ENCODE results near the gene TMED9. TPM values are rescaled to one million over a fixed set of nuclear protein-coding genes. Genes with fewer than 3 reads are reported as not detected.

The TMED9 gene
- total and polyA plus RNA-seq, 12 donors, result 48.3 to 310 (median 69.5) TPM

DNA sequence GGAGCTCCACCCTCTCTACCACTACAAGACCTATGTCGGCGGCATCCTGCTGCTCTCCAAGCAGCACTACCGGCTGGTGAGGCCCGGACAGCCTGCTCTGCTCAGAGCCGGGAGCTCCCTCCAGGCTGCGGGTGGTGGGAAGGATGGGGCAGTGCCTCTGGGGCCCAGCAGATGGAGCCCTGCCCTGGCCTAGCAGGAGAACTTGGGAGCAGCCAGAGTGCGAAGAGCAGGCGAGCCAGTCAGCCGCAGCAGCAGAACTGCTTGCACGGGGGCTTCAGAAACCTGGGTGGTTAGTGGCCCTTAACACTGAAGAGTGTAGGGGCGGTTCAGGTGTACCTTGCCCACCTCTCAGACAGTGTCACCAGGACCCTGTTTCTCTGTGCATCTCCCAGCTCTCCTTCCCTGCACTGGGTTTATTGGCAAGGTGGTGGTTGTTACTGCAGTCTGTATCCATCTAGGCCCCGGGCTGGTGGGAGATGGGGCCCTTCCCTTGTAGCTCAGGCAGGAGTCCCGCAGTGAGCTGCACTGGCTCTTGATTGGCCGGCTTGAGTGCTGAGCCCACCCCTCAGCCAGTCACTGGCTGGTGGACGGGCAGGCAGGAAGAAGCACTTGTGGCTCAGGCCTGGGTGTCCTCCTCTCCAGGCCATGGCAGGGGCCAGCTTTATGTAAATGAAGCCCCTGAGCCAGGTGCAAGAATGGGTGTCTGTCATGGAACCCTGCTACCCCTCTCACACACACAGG is 15.6 kb downstream of the TMED9 start:
- TF ChIP-seq, protein P1, sequence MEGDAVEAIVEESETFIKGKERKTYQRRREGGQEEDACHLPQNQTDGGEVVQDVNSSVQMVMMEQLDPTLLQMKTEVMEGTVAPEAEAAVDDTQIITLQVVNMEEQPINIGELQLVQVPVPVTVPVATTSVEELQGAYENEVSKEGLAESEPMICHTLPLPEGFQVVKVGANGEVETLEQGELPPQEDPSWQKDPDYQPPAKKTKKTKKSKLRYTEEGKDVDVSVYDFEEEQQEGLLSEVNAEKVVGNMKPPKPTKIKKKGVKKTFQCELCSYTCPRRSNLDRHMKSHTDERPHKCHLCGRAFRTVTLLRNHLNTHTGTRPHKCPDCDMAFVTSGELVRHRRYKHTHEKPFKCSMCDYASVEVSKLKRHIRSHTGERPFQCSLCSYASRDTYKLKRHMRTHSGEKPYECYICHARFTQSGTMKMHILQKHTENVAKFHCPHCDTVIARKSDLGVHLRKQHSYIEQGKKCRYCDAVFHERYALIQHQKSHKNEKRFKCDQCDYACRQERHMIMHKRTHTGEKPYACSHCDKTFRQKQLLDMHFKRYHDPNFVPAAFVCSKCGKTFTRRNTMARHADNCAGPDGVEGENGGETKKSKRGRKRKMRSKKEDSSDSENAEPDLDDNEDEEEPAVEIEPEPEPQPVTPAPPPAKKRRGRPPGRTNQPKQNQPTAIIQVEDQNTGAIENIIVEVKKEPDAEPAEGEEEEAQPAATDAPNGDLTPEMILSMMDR (IDR thresholded peaks at IDR 0.05), result peak; percentile 48 to 91 (median 84)
- peak; percentile 62 to 71 for DNase-seq
- Histone ChIP-seq H3K4me3 (no peak overlapping the region), H3K9me3 (no peaks in the 10 kb centered on the region), H3K27ac (no peak overlapping the region), H3K4me1 (peaks cover 0 to 9% (median 2%) of the 10 kb centered on the region in 9 donors), H3K36me3 (peaks cover 0 to 46% (median 0%) of the 10 kb centered on the region in 9 donors), H3K27me3 (no peaks in the 10 kb centered on the region)
- 22 to 29% methylated on average over 15 of the region's 15 CpGs for WGBS, 2 donors
- peak; percentile 74 to 89 (median 82) for ATAC-seq
- intact Hi-C loops (cut with DNase I), result loop anchor here in 1 of 10 donors (5.0 kb wide), 1 partner anchor 455 kb away; no protein-coding TSS in a partner anchor

- intact Hi-C loops (cut with DNase I), result loop anchor here in 1 of 10 donors (5.0 kb wide), 1 partner anchor 454 kb away; no protein-coding TSS in a partner anchor
- ATAC-seq (no peak), DNase-seq (no peak)
- WGBS, 2 donors, result 93 to 94% methylated on average over 37 of the region's 37 CpGs
- Histone ChIP-seq H3K36me3 (peaks cover 0 to 46% (median 0%) of the 10 kb centered on the region in 9 donors), H3K4me1 (peaks cover 0 to 9% (median 2%) of the 10 kb centered on the region in 9 donors), H3K4me3 (no peak overlapping the region), H3K27ac (no peak overlapping the region), H3K27me3 (no peaks in the 10 kb centered on the region), H3K9me3 (no peaks in the 10 kb centered on the region)
- TF ChIP-seq, protein P1 (IDR thresholded peaks at IDR 0.05), result no peak
Measured at GRCh38 chr5:177608243-177609075, 16.5 kb downstream of the TMED9 start.

- H3K27ac ChIP-seq, result no peak overlapping the region
- H3K36me3 ChIP-seq, result peaks cover 0 to 43% (median 0%) of the 10 kb centered on the region in 9 donors
- H3K4me3 ChIP-seq, result no peak overlapping the region
- H3K4me1 ChIP-seq, result peaks cover 0 to 9% (median 2%) of the 10 kb centered on the region in 9 donors
- H3K9me3 ChIP-seq, result no peaks in the 10 kb centered on the region
- DNase-seq (no peak), ATAC-seq (peak in 1 of 8 donors; percentile 9)
- no peaks in the 10 kb centered on the region for H3K27me3 ChIP-seq
- TF ChIP-seq, protein P1 (IDR thresholded peaks at IDR 0.05), result no peak
- intact Hi-C loops (cut with DNase I), result loop anchor here in 1 of 10 donors (5.0 kb wide), 1 partner anchor 453 kb away; no protein-coding TSS in a partner anchor
- WGBS, 2 donors, result 89 to 91% methylated on average over 21 of the region's 21 CpGs
Measured at GRCh38 chr5:177609076-177610059, 17.4 kb downstream of the TMED9 start.
